ENCODE results near the gene TRABD2B. TPM values are rescaled to one million over a fixed set of nuclear protein-coding genes. Genes with fewer than 3 reads are reported as not detected.

The TRABD2B gene
- total and polyA plus RNA-seq, 7 donors: 0.08 to 0.76 (median 0.42) TPM

GRCh38 chr1:47867438-47868347, 129.5 kb downstream of the TRABD2B start:
- no peak overlapping the region for H3K4me3 ChIP-seq
- 74 to 76% (median 75%) methylated on average over 8 of the region's 8 CpGs for WGBS, 3 donors
- DNase-seq (no peak), ATAC-seq (no peak)
- no peaks in the 10 kb centered on the region for H3K27me3 ChIP-seq (ENCODE audit: insufficient read depth in 3 of 3, low read length in 2 of 3)
- no peak overlapping the region for H3K27ac ChIP-seq
- no peaks in the 10 kb centered on the region for H3K9me3 ChIP-seq
- intact Hi-C loops (cut with DNase I): no loop called here
- no peaks in the 10 kb centered on the region for H3K36me3 ChIP-seq (ENCODE audit: insufficient read depth in 1 of 2, low read depth in 1 of 2)
- TF ChIP-seq CTCF (IDR thresholded peaks at IDR 0.05): no peak
- H3K4me1 ChIP-seq: no peaks in the 10 kb centered on the region

- Histone ChIP-seq H3K4me3 (no peak overlapping the region), H3K27ac (no peak overlapping the region), H3K4me1 (no peaks in the 10 kb centered on the region), H3K27me3 (ENCODE audit: insufficient read depth in 3 of 3, low read length in 2 of 3) (no peaks in the 10 kb centered on the region), H3K36me3 (ENCODE audit: insufficient read depth in 1 of 2, low read depth in 1 of 2) (no peaks in the 10 kb centered on the region), H3K9me3 (no peaks in the 10 kb centered on the region)
- ATAC-seq: no peak
- intact Hi-C loops (cut with DNase I): no loop called here
- no peak for DNase-seq
- 55 to 63% (median 61%) methylated on average over 8 of the region's 8 CpGs for WGBS, 3 donors
- no peak for TF ChIP-seq CTCF (IDR thresholded peaks at IDR 0.05)
Measured at GRCh38 chr1:47866601-47867437, 130.4 kb downstream of the TRABD2B start.

GRCh38 chr1:47865881-47866535, 131.2 kb downstream of the TRABD2B start:
- intact Hi-C loops (cut with DNase I): no loop called here
- H3K27me3 ChIP-seq (ENCODE audit: insufficient read depth in 3 of 3, low read length in 2 of 3): no peaks in the 10 kb centered on the region

More at GRCh38 chr1:47865881-47866535, 131.2 kb downstream of the TRABD2B start:
- ATAC-seq (no peak), DNase-seq (no peak)
- Histone ChIP-seq H3K4me1 (no peaks in the 10 kb centered on the region), H3K4me3 (no peak overlapping the region), H3K9me3 (no peaks in the 10 kb centered on the region), H3K36me3 (ENCODE audit: insufficient read depth in 1 of 2, low read depth in 1 of 2) (no peaks in the 10 kb centered on the region), H3K27ac (no peak overlapping the region)
- no peak for TF ChIP-seq CTCF (IDR thresholded peaks at IDR 0.05)
- WGBS, 3 donors: 69 to 77% (median 70%) methylated on average over 6 of the region's 6 CpGs

All from psoas muscle (tissue), 8 donors.